NK-92 (cell line): ENCODE data around the gene SLC6A18.
"Not testable (repeated sequence)": the region's sequence is repeated elsewhere in the genome, so short reads cannot be mapped to it uniquely, and the experiment has no call there.

Experiments used
- DNase-seq: peaks from one replicate; lab custom pipeline; 2025; ENCODE audit not compliant: unreplicated experiment; lab: John Stamatoyannopoulos, UW

The SLC6A18 gene

GRCh38 chr5:1288439-1289335, 63.5 kb downstream of the SLC6A18 start:
- DNase-seq = no peak

GRCh38 chr5:1289559-1289958, 64.4 kb downstream of the SLC6A18 start:
- not testable (repeated sequence) for DNase-seq

GRCh38 chr5:1290956-1291355, 65.8 kb downstream of the SLC6A18 start:
- DNase-seq = not testable (repeated sequence)

- no peak for DNase-seq
Observed at GRCh38 chr5:1291611-1292080, 66.5 kb downstream of the SLC6A18 start.

- no peak for DNase-seq
Observed at GRCh38 chr5:1292139-1292538, 67.0 kb downstream of the SLC6A18 start.

- DNase-seq = no peak
Observed at GRCh38 chr5:1292846-1293415, 67.8 kb downstream of the SLC6A18 start.

- DNase-seq = no peak
Observed at GRCh38 chr5:1293416-1294205, 68.4 kb downstream of the SLC6A18 start.

- no peak for DNase-seq
Observed at GRCh38 chr5:1294206-1294834, 69.1 kb downstream of the SLC6A18 start.

GRCh38 chr5:1294835-1295649, 69.9 kb downstream of the SLC6A18 start, which contains the start of gene TERT:
TERT (minus strand) TSS chr5:1295068; CDS start chr5:1294989, 79 bp downstream.
- DNase-seq = no peak

- DNase-seq = no peak
Observed at GRCh38 chr5:1295650-1296037, 70.5 kb downstream of the SLC6A18 start.
